GM19328 (cell line): ENCODE results near the gene SLC66A2.

ENCODE experiments used
- ATAC-seq: cut with Tn5 transposase; IDR thresholded peaks from one replicate; pipeline ENCODE4 v1.9.1; 2021; ENCODE audit warnings: mild to moderate bottlenecking, moderate library complexity; ENCODE audit not compliant: unreplicated experiment

Gene SLC66A2

DNA sequence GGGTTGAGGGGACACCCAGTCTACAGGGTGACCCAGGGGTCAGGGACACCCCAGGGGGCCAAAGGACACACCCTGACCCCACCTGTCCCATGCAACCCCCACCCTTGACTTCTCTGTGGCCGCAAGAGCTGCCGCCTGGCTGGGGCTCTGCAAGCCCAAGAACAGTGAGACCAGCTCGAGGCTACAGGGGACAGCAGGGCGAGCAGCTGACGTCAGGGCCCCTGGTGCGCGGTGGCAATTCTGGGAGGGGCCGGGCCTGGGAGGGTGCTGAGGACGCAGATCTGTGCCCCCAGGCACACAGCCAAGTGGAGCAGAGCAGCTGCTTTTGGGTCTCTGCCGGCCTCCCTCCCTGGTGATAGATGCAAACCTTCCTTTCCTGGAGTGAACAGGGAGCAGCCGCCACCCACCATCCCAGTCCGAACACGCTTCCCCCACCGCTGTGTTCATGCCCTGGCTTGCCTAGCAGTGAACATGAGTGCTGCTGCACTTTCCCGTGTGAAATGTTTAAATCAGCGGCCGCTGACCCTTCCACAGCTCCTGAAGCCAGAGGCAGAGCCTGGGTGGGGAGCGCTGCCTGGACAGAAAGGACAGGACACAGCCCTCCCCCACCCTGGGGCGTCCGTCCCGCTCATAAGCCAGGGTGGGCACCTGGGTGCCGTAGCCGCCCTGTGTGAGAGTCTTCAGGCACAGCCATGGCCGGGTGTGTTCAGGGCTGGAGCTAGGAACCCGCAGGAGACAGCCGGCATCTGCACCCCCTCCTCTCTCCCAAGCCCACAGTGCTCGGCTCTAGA, 46.9 kb downstream of the SLC66A2 start:
- no peak for ATAC-seq

DNA sequence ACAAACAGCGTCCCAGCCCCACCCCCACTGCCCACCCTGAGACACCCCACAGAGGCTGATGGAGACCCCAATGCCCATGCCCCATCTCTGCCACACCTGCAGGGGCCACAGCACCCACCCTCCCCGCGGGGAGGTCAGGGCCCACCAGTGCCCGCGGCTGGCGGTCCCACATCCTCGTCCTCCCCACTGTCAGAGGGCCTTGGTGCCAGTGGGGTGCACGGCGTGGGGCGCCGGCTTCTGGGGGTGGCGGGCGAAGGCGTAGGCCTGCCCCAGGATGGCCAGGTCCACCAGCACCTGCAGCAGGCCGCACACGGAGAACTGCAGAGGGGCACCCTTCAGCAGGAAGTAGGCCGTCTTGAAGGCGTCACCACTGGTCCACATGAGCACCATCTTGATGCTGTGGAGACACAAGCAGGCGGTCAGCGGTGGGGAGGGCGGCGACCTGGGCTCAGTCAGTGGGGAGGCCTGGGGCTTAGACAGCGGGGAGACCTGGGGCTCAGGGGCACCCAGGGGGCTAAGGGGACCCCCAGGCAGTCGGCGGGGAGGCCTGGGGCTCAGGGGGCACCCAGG, 47.6 kb downstream of the SLC66A2 start:
- no peak for ATAC-seq

DNA sequence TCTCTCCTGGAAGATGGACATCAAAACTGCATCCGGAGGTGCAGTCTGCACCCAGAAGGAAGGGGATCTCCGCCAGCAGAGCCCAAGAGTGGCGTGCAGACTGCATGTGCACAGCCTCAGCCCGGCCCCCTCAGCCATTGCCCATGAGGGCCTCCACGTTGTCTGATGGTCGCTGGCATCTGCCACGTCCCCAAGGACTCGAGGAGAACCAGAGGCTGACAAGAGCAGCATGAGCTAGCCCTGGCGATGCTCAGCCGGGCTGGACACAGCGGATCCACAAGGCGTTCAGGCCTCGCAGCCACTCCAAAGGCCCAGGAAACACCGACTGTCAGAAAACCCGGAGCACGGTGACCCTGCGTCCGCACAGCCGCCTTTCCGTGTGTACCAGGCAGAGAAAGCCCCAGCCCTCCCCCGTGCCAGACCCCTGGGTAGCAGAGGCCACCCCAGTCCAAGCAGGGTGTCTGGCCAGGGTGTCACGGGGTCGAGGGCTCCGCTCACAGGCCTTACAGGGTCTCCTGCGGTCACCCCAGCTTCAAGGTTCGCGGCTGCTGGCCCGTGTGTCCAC, 48.3 kb downstream of the SLC66A2 start:
- ATAC-seq = no peak

DNA sequence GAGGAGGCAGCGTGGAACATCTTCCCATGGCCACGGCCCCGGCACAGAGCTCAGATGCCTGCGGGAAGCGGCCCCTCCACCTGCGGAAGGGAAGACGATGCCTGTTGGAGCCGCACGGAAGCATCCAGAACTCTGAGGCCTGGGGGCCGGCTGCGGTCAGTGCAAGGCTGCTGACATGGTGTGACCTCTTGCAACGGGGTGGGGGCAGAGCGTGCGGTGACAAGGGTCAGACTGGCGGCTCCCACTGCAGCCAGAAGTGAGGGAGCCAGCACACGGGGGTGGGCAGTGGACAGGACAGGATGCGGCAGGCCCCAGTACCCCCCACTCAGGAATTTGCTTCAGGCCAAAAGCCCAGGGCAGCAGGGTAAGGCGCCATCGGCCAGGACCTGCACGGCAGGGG, 48.8 kb downstream of the SLC66A2 start:
- no peak for ATAC-seq

DNA sequence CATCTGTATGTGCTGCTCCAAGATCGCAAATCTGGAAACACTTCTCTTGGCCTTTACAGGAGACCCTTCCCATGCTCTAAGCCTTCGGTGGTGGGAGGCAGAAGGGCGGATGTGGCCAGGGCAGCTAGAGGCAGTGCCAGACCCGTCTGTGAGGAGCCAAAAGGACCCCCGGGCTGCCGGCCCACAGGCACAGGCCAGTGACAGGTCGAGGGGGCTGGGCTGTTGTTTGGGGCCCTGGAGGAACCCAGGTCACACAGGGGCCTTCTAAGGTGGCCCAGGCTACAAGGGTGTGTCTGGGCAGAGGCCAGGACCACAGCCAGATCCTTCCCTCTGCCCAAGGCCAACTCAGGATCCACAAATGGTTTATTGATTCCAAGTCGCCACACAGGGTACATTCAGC, 49.4 kb downstream of the SLC66A2 start:
- no peak for ATAC-seq

DNA sequence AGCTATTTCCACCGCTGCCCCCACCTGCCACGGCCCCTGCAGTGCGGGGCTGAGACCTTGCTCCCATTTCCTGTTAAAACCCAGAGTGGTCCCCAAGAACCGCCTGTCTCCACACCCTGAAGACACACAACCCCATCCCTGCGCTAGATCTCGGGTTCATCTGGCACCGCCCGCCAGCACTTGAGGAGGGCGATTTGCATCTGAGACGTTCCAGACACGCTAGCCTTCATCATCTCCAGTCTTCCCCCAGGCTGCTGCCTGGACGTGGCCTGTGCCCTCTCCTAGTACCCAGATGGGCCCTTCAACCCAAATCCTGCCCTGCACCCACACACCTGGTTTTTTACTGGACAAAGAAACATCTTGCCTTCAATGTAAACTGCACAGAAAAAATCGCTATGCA, 49.8 kb downstream of the SLC66A2 start:
- ATAC-seq = no peak

DNA sequence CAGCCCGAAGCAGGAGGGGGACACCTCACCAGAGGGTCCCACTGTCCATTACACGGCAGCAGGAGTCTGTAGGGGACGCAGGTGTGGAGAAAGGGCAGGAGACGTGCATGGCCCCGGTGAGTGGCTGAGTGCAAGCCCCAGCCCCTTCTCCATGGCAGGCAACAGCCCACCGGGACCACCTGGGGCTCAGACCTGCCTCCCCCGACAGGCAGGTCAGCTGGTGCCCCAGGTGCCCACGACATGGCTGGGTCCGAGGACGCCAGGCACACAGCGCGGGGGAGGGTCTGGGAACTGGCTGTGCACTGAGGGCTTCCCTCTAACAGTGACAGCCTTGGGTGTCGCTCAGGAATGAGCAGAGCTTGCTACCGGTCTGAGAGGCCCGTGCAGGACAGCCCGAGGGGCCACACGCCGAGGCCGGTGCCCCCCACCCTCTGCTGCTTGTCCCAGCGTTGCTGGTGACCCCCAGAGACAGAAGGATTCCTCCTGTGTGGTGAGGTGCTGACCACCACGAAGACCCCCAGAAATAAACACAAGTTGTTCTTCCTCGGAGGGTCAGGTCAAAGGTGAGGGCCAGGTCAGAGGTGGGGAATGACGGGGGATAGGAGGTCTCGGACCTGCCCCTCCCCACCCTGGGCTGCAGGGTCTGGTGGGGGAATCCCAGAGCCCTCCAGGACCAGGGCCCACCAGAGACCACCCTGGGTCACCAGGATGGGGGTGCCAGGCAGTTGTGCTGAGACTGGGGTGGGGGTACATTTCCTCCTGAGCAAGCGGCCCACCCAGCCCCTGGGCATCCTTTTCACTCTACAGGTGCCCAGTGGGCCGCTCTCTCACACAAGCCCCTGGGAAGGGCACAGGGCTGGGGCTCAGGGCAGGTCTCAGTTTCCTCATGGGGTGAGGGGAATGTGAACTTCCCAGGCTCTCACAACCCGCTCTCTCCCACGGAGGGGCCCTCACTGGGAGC, 50.6 kb downstream of the SLC66A2 start:
- ATAC-seq = no peak

DNA sequence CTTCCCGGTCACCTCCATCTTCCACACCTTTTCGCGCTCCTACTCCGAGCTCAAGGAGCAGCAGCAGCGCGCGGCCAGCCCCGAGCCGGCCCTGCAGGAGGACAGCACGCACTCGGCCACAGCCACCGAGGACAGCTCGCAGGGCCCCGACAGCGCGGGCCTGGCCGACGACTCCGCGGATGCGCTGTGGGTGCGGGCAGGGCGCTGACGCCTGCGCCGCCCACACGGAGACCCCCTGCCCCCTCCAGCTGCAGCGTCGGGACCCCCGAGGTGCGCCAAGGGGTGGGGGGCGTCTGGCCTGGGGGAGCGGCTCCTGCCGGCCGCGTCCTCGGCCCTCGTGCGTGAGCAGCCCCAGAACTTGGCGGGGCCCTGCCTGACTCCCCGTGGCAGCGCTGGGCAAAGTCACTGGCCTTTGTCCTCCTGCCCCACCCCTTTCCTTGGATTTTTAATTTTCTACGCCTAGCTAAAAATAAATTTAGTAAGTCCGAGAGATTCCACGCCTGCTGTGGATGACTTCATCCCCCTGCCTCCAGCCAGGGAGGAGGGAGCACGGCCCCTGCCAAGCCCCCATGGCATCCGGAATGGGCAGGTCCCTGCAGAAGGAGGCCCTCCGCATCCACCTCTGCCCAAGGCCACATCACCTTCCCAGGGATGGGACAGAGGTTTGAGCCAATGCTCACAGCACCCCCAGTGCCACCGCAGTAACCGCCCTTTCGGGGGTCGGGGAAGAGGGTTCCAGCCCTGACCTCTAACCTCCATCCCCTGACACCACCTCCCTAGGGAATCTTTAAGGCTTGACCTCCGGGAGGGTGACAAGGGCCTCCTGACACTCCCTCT, 51.6 kb downstream of the SLC66A2 start:
- no peak for ATAC-seq

DNA sequence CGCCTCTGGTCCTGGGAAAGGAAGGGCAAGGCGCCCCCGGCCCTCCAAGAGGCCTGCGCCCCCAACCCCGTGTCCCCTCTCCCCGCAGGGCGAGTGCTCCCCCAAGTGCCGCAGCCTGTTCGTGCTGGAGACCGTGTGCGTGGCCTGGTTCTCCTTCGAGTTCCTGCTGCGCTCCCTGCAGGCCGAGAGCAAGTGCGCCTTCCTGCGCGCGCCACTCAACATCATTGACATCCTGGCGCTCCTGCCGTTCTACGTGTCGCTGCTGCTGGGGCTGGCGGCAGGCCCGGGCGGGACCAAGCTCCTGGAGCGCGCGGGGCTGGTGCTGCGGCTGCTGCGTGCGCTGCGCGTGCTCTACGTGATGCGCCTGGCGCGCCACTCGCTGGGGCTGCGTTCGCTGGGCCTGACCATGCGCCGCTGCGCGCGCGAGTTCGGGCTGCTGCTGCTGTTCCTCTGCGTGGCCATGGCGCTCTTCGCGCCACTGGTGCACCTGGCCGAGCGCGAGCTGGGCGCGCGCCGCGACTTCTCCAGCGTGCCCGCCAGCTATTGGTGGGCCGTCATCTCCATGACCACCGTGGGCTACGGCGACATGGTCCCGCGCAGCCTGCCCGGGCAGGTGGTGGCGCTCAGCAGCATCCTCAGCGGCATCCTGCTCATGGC, 52.4 kb downstream of the SLC66A2 start:
- no peak for ATAC-seq

DNA sequence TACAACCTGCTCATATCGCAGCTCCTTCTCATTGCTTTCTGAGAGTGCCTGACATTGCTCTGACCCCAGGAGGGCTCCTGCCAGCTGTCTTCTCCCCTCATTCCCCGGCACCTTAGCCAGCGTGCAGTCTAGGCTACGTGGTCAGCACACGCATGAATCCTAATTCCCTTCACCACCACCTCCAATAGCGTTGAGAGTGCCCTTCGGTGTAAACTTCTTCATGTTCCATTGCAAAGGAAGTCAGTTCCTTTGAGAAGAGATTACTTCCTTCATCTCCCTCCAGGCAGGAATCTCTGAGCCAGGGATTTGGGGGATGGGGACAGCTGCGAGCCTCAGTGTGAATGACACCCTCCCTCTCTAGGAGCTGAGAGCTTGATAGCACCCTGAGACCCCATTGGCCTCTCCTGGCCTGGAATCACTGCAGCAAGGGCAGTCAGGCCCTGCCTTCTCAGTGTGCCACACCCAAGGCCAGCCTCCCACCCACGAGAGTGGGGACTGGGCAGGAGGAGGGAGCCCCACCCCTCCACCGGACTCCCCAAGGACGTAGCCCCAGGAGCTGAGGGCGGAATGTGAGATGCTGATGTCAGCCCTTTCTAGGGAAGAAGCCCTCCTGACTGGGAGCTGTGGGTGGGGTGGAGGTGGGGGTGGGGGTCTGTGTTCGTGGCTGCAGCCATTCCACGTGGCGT, 53.4 kb downstream of the SLC66A2 start:
- no peak for ATAC-seq

DNA sequence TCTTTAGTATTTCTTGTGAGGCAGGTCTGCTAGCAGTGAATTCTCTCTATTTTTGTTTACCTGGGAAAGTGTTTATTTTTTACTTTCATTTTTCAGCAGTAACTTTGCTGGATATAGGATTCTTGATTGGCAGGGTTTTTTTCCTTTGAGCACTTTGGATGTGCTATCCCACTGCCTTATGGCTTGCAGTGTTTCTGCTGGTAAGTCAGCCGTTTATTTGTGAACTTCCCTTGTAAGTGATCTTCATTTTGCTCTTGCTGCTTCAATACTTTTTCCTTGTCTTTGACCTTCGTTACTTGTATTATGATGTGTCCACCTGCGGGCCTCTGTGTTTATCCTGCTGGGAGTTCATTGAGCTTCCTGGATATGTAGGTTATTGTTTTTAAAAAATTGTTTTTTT, 54.7 kb downstream of the SLC66A2 start:
- ATAC-seq = no peak

DNA sequence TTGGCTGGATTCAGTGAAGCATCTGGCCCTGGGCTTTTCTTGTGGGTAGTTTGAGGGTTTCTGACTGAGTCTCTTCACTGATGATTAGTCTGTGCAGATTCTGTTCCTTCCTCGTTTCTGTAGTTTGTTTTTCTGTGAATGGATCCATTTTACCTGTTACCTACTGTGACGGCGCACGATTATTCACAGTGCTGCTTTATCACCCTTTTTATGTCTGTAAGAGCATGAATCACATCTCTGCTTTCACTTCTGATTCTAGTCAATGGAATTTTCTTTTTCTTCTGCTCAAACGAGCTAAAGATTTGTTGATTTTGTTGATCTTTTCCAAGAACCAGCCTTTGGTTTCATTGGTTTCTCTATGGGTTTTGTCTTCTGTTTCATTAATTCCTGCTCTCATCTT, 60.8 kb downstream of the SLC66A2 start:
- no peak for ATAC-seq

DNA sequence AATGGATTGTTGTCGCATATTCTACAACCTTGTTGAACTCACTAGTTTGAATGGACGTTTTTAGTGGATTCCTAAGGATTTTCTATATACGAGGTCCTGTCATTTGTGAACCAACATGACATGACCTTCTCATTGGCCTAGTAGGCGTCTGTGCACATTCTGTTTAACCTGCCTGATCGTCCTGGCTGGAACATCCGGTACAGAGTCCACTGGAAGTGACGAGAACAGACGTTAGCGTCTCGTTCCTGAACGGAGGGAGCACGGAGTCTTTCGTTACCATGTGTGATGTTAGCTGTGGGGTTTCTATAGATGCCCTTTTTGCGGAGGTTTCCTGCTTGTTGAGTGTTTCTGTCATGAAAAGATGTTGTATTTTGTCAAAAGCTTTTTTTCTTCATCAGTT, 61.9 kb downstream of the SLC66A2 start:
- ATAC-seq = no peak

DNA sequence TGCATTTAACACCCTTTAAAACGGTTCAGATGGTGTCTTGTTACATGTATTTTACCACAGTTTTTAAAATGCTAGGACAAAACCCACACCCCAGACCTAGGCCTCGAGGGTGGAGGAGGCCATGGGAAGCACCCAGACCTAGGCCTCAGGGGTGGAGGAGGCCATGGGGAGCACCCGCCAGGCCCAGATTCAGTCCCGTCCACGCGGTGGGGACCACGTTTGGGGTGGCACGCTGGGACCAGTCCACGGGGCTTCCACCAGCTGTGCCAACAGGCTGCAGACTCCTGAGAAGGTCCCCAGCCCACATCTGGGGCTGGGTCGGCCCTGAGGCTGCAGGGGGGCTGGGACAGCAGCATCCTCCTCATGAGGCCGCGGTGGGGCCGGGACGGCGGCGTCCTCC, 63.4 kb downstream of the SLC66A2 start:
- ATAC-seq = no peak

DNA sequence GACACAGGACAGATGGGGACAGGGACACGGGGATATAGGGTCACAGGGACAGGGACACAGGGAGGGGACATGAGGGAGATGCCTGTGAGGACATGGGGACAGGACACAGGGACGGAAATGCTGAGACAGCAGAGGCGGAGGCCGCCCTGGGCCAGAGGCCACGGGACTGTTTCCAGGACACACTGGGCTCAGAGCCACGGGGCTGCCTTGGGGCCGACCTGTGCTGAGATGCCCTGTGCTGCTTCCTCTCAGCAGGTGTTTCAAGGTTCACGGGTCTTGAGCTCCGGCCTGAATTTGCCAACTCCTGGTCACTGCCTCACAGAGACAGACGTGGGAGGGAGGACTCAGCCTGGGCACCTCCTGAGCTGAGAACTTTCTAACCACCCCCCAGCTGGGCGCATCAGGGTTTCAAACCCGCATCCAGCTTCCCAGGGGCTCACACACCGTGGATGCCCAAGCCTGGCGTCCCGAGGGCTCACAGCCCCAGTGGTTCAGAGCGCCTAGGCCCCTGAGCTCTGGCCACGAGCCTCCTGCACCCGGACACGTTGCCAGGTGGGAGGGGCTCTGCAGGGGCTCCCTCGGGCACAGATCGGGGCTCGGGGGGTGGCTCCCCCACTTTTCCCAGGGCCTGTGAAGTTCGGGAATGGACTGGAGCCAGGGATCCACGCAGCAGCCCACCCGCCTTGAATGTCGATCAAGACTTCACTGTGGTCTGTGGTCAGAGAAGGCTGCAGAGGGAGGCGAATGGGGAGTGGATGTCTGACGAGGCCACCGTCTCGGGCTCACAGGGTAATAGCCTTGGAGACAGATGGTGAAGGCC, 64.1 kb downstream of the SLC66A2 start:
- ATAC-seq = no peak

DNA sequence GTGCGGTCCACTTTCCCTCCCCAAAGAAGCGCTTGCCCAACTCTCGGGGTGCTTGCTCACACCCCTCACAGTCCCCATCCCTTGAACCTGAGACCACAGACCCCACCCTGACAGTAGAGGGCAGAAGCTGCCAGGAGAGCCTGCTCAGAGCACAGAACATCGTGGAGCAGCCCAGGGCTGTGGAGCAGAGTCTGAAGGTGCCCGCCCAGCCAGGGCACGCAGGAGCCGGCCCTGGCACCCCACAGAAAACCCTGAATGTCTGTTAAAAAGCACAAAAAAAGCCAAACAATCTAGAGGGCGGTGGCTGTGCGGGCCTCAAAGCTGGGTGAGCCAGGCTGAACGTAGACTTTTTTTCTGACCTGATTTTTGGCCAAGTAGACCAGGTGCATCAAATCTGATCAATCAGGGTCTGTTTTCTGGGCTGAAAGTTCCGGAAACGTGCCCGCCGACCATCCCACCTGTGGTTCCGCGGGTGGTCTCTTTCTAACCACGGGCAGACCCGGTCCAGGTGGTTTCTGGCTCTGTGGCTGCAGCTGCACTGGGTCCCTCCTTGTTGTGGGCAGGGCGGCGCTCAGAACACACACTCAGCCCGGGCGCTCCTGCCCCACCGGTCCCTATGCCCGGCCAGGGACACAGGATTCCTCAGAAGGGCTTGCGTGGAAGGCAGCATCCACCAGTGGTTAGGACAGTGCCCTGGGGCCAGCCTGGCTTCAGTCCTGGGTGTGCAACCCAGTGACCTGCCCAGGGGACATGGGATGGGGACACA, 66.3 kb downstream of the SLC66A2 start:
- no peak for ATAC-seq

DNA sequence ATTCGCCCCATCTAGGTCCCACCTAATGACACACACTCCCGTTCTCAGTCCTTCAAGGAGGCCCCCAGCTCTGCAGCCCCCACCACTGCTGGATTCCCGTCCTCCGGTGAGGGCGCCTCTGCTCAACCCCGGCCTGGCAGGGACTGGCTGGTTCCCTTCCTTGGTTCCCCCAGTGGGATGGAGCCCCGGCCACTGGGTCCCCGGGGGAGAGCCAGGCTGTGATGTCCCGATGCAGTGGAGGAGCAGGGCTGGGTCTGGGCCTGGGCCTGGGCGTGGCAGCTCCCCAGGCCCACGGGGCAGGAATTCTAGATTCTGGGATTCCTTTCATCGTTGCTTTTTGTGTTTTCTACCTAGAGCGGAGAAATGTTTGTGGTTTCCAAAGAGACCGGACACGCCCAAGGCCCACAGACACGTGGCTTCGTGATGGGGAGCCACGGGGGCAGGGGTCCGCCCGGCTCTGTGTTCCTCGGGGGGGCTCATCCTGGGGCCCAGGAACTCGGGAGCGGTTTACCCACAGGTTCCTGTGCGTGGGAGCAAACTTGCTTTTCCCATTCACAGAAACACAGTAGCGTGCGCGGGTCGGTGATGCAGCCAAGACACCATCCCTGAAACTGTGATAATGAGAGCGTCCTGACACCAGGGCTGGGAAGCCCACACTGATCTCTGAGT, 67.0 kb downstream of the SLC66A2 start:
- no peak for ATAC-seq
